ENCODE data around the gene SORL1.

Gene SORL1

GRCh38 chr11:121603316-121603715 lies 151.2 kb downstream of the SORL1 start:
- Histone ChIP-seq H3K9ac (ENCODE audit: low read length) (no peak overlapping the region), H3K27ac (ENCODE audit: low read depth, low read length) (no peak overlapping the region), H3K27me3 (ENCODE audit: insufficient read depth, low read length, poor library complexity) (no peaks in the 10 kb centered on the region), H3K4me2 (ENCODE audit: low read length) (no peak overlapping the region), H4K8ac (ENCODE audit: low read depth, low read length) (no peak overlapping the region), H2BK120ac (ENCODE audit: low read depth, low read length) (no peak overlapping the region), H3K79me1 (ENCODE audit: low read length) (no peaks in the 10 kb centered on the region), H2BK15ac (replicated peaks; ENCODE audit: low read depth) (no peak overlapping the region), H3K4ac (ENCODE audit: low read depth, low read length) (no peak overlapping the region), H2AK5ac (ENCODE audit: low read length) (no peak overlapping the region), H3K4me1 (ENCODE audit: control insufficient read depth, low read depth, low read length) (no peaks in the 10 kb centered on the region), H2BK5ac (ENCODE audit: low read length) (no peak overlapping the region), H3K79me2 (ENCODE audit: control insufficient read depth, insufficient read depth, low read length) (no peaks in the 10 kb centered on the region), H3K36me3 (ENCODE audit: control insufficient read depth, insufficient read depth, low read length) (no peaks in the 10 kb centered on the region), H3K23ac (ENCODE audit: low read length) (no peak overlapping the region), H3K56ac (ENCODE audit: low read length) (no peak overlapping the region), H3K18ac (ENCODE audit: low read length) (no peak overlapping the region), H4K5ac (ENCODE audit: low read length) (no peak overlapping the region), H3K4me3 (ENCODE audit: low read length) (no peak overlapping the region)
- WGBS (ENCODE audit: extremely low coverage, insufficient coverage, low lambda C conversion rate) = no CpG with 5 or more reads among the region's 2 CpGs
- no peak for DNase-seq

GRCh38 chr11:121604152-121604551 lies 152.0 kb downstream of the SORL1 start:
- Histone ChIP-seq H2AK5ac (ENCODE audit: low read length) (no peak overlapping the region), H3K23ac (ENCODE audit: low read length) (no peak overlapping the region), H3K18ac (ENCODE audit: low read length) (no peak overlapping the region), H3K4me1 (ENCODE audit: control insufficient read depth, low read depth, low read length) (no peaks in the 10 kb centered on the region), H2BK120ac (ENCODE audit: low read depth, low read length) (no peak overlapping the region), H4K5ac (ENCODE audit: low read length) (no peak overlapping the region), H3K4ac (ENCODE audit: low read depth, low read length) (no peak overlapping the region), H3K4me3 (ENCODE audit: low read length) (no peak overlapping the region), H3K4me2 (ENCODE audit: low read length) (no peak overlapping the region), H3K56ac (ENCODE audit: low read length) (no peak overlapping the region), H2BK15ac (replicated peaks; ENCODE audit: low read depth) (no peak overlapping the region), H3K27me3 (ENCODE audit: insufficient read depth, low read length, poor library complexity) (no peaks in the 10 kb centered on the region), H3K79me1 (ENCODE audit: low read length) (no peaks in the 10 kb centered on the region), H3K79me2 (ENCODE audit: control insufficient read depth, insufficient read depth, low read length) (no peaks in the 10 kb centered on the region), H4K8ac (ENCODE audit: low read depth, low read length) (no peak overlapping the region), H3K27ac (ENCODE audit: low read depth, low read length) (no peak overlapping the region), H2BK5ac (ENCODE audit: low read length) (no peak overlapping the region), H3K9ac (ENCODE audit: low read length) (no peak overlapping the region), H3K36me3 (ENCODE audit: control insufficient read depth, insufficient read depth, low read length) (no peaks in the 10 kb centered on the region)
- WGBS (ENCODE audit: extremely low coverage, insufficient coverage, low lambda C conversion rate) = no CpG with 5 or more reads among the region's 13 CpGs
- no peak for DNase-seq

GRCh38 chr11:121606354-121606753 lies 154.2 kb downstream of the SORL1 start:
- Histone ChIP-seq H3K36me3 (ENCODE audit: control insufficient read depth, insufficient read depth, low read length) (no peaks in the 10 kb centered on the region), H3K9ac (ENCODE audit: low read length) (no peak overlapping the region), H3K4me2 (ENCODE audit: low read length) (no peak overlapping the region), H3K23ac (ENCODE audit: low read length) (no peak overlapping the region), H2BK15ac (replicated peaks; ENCODE audit: low read depth) (no peak overlapping the region), H3K79me1 (ENCODE audit: low read length) (no peaks in the 10 kb centered on the region), H3K27me3 (ENCODE audit: insufficient read depth, low read length, poor library complexity) (no peaks in the 10 kb centered on the region), H2AK5ac (ENCODE audit: low read length) (no peak overlapping the region), H3K56ac (ENCODE audit: low read length) (no peak overlapping the region), H2BK5ac (ENCODE audit: low read length) (no peak overlapping the region), H3K4ac (ENCODE audit: low read depth, low read length) (no peak overlapping the region), H3K4me3 (ENCODE audit: low read length) (no peak overlapping the region), H3K18ac (ENCODE audit: low read length) (no peak overlapping the region), H3K79me2 (ENCODE audit: control insufficient read depth, insufficient read depth, low read length) (no peaks in the 10 kb centered on the region), H4K5ac (ENCODE audit: low read length) (no peak overlapping the region), H3K4me1 (ENCODE audit: control insufficient read depth, low read depth, low read length) (no peaks in the 10 kb centered on the region), H3K27ac (ENCODE audit: low read depth, low read length) (no peak overlapping the region), H2BK120ac (ENCODE audit: low read depth, low read length) (no peak overlapping the region), H4K8ac (ENCODE audit: low read depth, low read length) (no peak overlapping the region)
- no peak for DNase-seq
- no CpG with 5 or more reads among the region's 4 CpGs for WGBS (ENCODE audit: extremely low coverage, insufficient coverage, low lambda C conversion rate)

- no peak overlapping the region for H3K27ac ChIP-seq (ENCODE audit: low read depth, low read length)
- no peak overlapping the region for H4K5ac ChIP-seq (ENCODE audit: low read length)
- no peak overlapping the region for H3K56ac ChIP-seq (ENCODE audit: low read length)
- no CpG with 5 or more reads among the region's 5 CpGs for whole genome bisulfite sequencing (ENCODE audit: extremely low coverage, insufficient coverage, low lambda C conversion rate)
- no peak overlapping the region for H3K4me2 ChIP-seq (ENCODE audit: low read length)
- H3K79me1 ChIP-seq (ENCODE audit: low read length) = no peaks in the 10 kb centered on the region
- no peaks in the 10 kb centered on the region for H3K36me3 ChIP-seq (ENCODE audit: control insufficient read depth, insufficient read depth, low read length)
- H3K79me2 ChIP-seq (ENCODE audit: control insufficient read depth, insufficient read depth, low read length) = no peaks in the 10 kb centered on the region
- no peak for DNase-seq
- H2AK5ac ChIP-seq (ENCODE audit: low read length) = no peak overlapping the region
- no peak overlapping the region for H2BK15ac ChIP-seq (replicated peaks; ENCODE audit: low read depth)
- H3K4me3 ChIP-seq (ENCODE audit: low read length) = no peak overlapping the region
- H3K4ac ChIP-seq (ENCODE audit: low read depth, low read length) = no peak overlapping the region
- H3K4me1 ChIP-seq (ENCODE audit: control insufficient read depth, low read depth, low read length) = no peaks in the 10 kb centered on the region
- H3K18ac ChIP-seq (ENCODE audit: low read length) = no peak overlapping the region
- no peaks in the 10 kb centered on the region for H3K27me3 ChIP-seq (ENCODE audit: insufficient read depth, low read length, poor library complexity)
- no peak overlapping the region for H3K9ac ChIP-seq (ENCODE audit: low read length)
- no peak overlapping the region for H2BK5ac ChIP-seq (ENCODE audit: low read length)
- no peak overlapping the region for H2BK120ac ChIP-seq (ENCODE audit: low read depth, low read length)
- H4K8ac ChIP-seq (ENCODE audit: low read depth, low read length) = no peak overlapping the region
- H3K23ac ChIP-seq (ENCODE audit: low read length) = no peak overlapping the region
Measured at GRCh38 chr11:121607341-121607740, 155.2 kb downstream of the SORL1 start.

GRCh38 chr11:121608545-121609098 lies 156.5 kb downstream of the SORL1 start:
- H3K23ac ChIP-seq (ENCODE audit: low read length) = no peak overlapping the region
- WGBS (ENCODE audit: extremely low coverage, insufficient coverage, low lambda C conversion rate) = no CpG with 5 or more reads among the region's 9 CpGs
- no peak overlapping the region for H3K4me3 ChIP-seq (ENCODE audit: low read length)
- no peaks in the 10 kb centered on the region for H3K79me1 ChIP-seq (ENCODE audit: low read length)
- no peak overlapping the region for H3K9ac ChIP-seq (ENCODE audit: low read length)
- H4K8ac ChIP-seq (ENCODE audit: low read depth, low read length) = no peak overlapping the region
- no peak overlapping the region for H3K18ac ChIP-seq (ENCODE audit: low read length)
- no peak overlapping the region for H2BK15ac ChIP-seq (replicated peaks; ENCODE audit: low read depth)
- DNase-seq = no peak
- H4K5ac ChIP-seq (ENCODE audit: low read length) = no peak overlapping the region
- no peaks in the 10 kb centered on the region for H3K79me2 ChIP-seq (ENCODE audit: control insufficient read depth, insufficient read depth, low read length)
- no peak overlapping the region for H3K27ac ChIP-seq (ENCODE audit: low read depth, low read length)
- H3K4ac ChIP-seq (ENCODE audit: low read depth, low read length) = no peak overlapping the region
- no peak overlapping the region for H2BK120ac ChIP-seq (ENCODE audit: low read depth, low read length)
- H2BK5ac ChIP-seq (ENCODE audit: low read length) = no peak overlapping the region
- no peaks in the 10 kb centered on the region for H3K27me3 ChIP-seq (ENCODE audit: insufficient read depth, low read length, poor library complexity)
- H3K36me3 ChIP-seq (ENCODE audit: control insufficient read depth, insufficient read depth, low read length) = no peaks in the 10 kb centered on the region
- H3K4me2 ChIP-seq (ENCODE audit: low read length) = no peak overlapping the region
- no peak overlapping the region for H2AK5ac ChIP-seq (ENCODE audit: low read length)
- no peaks in the 10 kb centered on the region for H3K4me1 ChIP-seq (ENCODE audit: control insufficient read depth, low read depth, low read length)
- H3K56ac ChIP-seq (ENCODE audit: low read length) = no peak overlapping the region

- H3K27me3 ChIP-seq (ENCODE audit: insufficient read depth, low read length, poor library complexity) = no peaks in the 10 kb centered on the region
- H4K8ac ChIP-seq (ENCODE audit: low read depth, low read length) = no peak overlapping the region
- H3K4me1 ChIP-seq (ENCODE audit: control insufficient read depth, low read depth, low read length) = no peaks in the 10 kb centered on the region
- H3K9ac ChIP-seq (ENCODE audit: low read length) = no peak overlapping the region
- H4K5ac ChIP-seq (ENCODE audit: low read length) = no peak overlapping the region
- H2BK5ac ChIP-seq (ENCODE audit: low read length) = no peak overlapping the region
- no peak overlapping the region for H3K56ac ChIP-seq (ENCODE audit: low read length)
- H3K18ac ChIP-seq (ENCODE audit: low read length) = no peak overlapping the region
- H3K79me1 ChIP-seq (ENCODE audit: low read length) = no peaks in the 10 kb centered on the region
- H2AK5ac ChIP-seq (ENCODE audit: low read length) = no peak overlapping the region
- H3K27ac ChIP-seq (ENCODE audit: low read depth, low read length) = no peak overlapping the region
- no peak overlapping the region for H3K4me3 ChIP-seq (ENCODE audit: low read length)
- WGBS (ENCODE audit: extremely low coverage, insufficient coverage, low lambda C conversion rate) = no CpG with 5 or more reads among the region's 6 CpGs
- no peak overlapping the region for H3K4me2 ChIP-seq (ENCODE audit: low read length)
- H2BK15ac ChIP-seq (replicated peaks; ENCODE audit: low read depth) = no peak overlapping the region
- DNase-seq = no peak
- H3K23ac ChIP-seq (ENCODE audit: low read length) = no peak overlapping the region
- H2BK120ac ChIP-seq (ENCODE audit: low read depth, low read length) = no peak overlapping the region
- H3K4ac ChIP-seq (ENCODE audit: low read depth, low read length) = no peak overlapping the region
- H3K36me3 ChIP-seq (ENCODE audit: control insufficient read depth, insufficient read depth, low read length) = peaks cover 1% of the 10 kb centered on the region
- no peaks in the 10 kb centered on the region for H3K79me2 ChIP-seq (ENCODE audit: control insufficient read depth, insufficient read depth, low read length)
Measured at GRCh38 chr11:121610706-121611105, 158.6 kb downstream of the SORL1 start.

All from mesendoderm (in vitro differentiated cells).